ENCODE measurements around the gene PHF11.
"Not testable (repeated sequence)": the region's sequence is repeated elsewhere in the genome, so short reads cannot be mapped to it uniquely, and the experiment has no call there.

Gene PHF11
- total RNA-seq = 12.3 to 90.7 (median 21.9) reads per million in 18 experiments

GRCh38 chr13:49495783-49496762 lies at the start of gene PHF11:
PHF11 (plus strand) TSS chr13:49495953; CDS start chr13:49496002, 49 bp downstream.
- DNase-seq = peak; percentile 73 to 81

- DNase-seq = no peak
Observed at GRCh38 chr13:49446473-49446872, 49.3 kb upstream of the PHF11 start.

- DNase-seq = no peak
Observed at GRCh38 chr13:49448753-49449152, 47.0 kb upstream of the PHF11 start.

- DNase-seq = no peak
Observed at GRCh38 chr13:49450105-49450819, 45.5 kb upstream of the PHF11 start.

- no peak for DNase-seq
Observed at GRCh38 chr13:49452725-49453457, 42.9 kb upstream of the PHF11 start.

- DNase-seq = no peak
Observed at GRCh38 chr13:49453465-49453864, 42.3 kb upstream of the PHF11 start.

- no peak for DNase-seq
Observed at GRCh38 chr13:49454388-49455006, 41.3 kb upstream of the PHF11 start.

- DNase-seq = no peak
Observed at GRCh38 chr13:49455007-49455398, 40.8 kb upstream of the PHF11 start.

- no peak for DNase-seq
Observed at GRCh38 chr13:49456156-49456555, 39.6 kb upstream of the PHF11 start.

- DNase-seq = no peak
Observed at GRCh38 chr13:49457221-49457620, 38.5 kb upstream of the PHF11 start.

- peak in 1 of 2 donors; percentile 1 for DNase-seq
Observed at GRCh38 chr13:49459580-49459979, 36.2 kb upstream of the PHF11 start.

- DNase-seq = no peak
Observed at GRCh38 chr13:49464085-49464484, 31.7 kb upstream of the PHF11 start.

GRCh38 chr13:49464621-49465325 lies 31.0 kb upstream of the PHF11 start:
- DNase-seq = no peak

- DNase-seq = no peak
Observed at GRCh38 chr13:49466292-49466838, 29.4 kb upstream of the PHF11 start.

- no peak for DNase-seq
Observed at GRCh38 chr13:49472186-49472585, 23.6 kb upstream of the PHF11 start.

- DNase-seq = no peak
Observed at GRCh38 chr13:49476529-49476928, 19.2 kb upstream of the PHF11 start.

GRCh38 chr13:49481788-49482187 lies 14.0 kb upstream of the PHF11 start:
- no peak for DNase-seq

- DNase-seq = no peak
Observed at GRCh38 chr13:49488563-49488962, 7.2 kb upstream of the PHF11 start.

- peak in 1 of 2 donors; percentile 19 for DNase-seq
Observed at GRCh38 chr13:49494645-49495044, 1.1 kb upstream of the PHF11 start.

GRCh38 chr13:49496837-49497236 lies 1.1 kb downstream of the PHF11 start:
- DNase-seq = not testable (repeated sequence)

- DNase-seq = no peak
Observed at GRCh38 chr13:49497272-49497671, 1.5 kb downstream of the PHF11 start.

Data from inflammatory macrophage (primary cell).